ENCODE measurements around the gene RFWD3.

Gene RFWD3

DNA sequence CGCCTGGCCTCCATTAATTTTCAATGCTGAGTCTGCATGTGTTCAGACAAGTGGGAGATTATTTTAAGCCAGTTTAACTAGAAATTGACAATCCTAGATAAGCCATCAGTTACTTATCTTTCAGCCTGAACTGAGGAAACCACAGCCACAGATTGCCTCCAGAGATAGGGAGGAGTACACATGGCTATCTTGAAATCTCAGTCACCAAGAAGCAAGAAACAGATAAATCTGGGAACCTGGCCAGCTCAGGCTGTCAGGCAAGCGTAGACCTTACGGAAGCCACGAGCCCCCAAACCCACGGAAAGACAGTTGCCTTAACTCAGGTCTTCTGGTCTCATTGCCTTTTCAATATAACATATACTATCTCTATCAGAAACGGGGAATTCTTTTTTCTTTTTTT lies 57.7 kb downstream of the RFWD3 start:
- no peak overlapping the region for H3K4me3 ChIP-seq (ENCODE audit: low read depth in 1 of 2, low read length in 2 of 2)
- H3K79me2 ChIP-seq (ENCODE audit: insufficient read depth, low read length), result peaks cover 28% of the 10 kb centered on the region
- no peaks in the 10 kb centered on the region for H3K27me3 ChIP-seq (ENCODE audit: insufficient read depth, low read length, poor library complexity)
- H3K9me3 ChIP-seq (ENCODE audit: insufficient read depth, low read length, severe bottlenecking), result no peaks in the 10 kb centered on the region
- H3K9ac ChIP-seq (ENCODE audit: low read depth, low read length), result no peak overlapping the region
- H3K4me1 ChIP-seq (ENCODE audit: insufficient read depth, low read length), result peaks cover 47% of the 10 kb centered on the region
- no peaks in the 10 kb centered on the region; the same call in 1 of the 2 replicates for H3K36me3 ChIP-seq (ENCODE audit: insufficient read depth, low read length)
- H3K27ac ChIP-seq (ENCODE audit: low read length), result no peak overlapping the region
- ATAC-seq (ENCODE audit: insufficient read depth, low read depth) (peak; percentile 65), DNase-seq (peak; percentile 85)
- H2AFZ ChIP-seq (ENCODE audit: low read depth, low read length), result no peak overlapping the region
- no peak for TF ChIP-seq EZH2 (IDR thresholded peaks at IDR 0.05; ENCODE audit: borderline replicate concordance, low read depth, low read length, severe bottlenecking)
- TF ChIP-seq, protein P1, sequence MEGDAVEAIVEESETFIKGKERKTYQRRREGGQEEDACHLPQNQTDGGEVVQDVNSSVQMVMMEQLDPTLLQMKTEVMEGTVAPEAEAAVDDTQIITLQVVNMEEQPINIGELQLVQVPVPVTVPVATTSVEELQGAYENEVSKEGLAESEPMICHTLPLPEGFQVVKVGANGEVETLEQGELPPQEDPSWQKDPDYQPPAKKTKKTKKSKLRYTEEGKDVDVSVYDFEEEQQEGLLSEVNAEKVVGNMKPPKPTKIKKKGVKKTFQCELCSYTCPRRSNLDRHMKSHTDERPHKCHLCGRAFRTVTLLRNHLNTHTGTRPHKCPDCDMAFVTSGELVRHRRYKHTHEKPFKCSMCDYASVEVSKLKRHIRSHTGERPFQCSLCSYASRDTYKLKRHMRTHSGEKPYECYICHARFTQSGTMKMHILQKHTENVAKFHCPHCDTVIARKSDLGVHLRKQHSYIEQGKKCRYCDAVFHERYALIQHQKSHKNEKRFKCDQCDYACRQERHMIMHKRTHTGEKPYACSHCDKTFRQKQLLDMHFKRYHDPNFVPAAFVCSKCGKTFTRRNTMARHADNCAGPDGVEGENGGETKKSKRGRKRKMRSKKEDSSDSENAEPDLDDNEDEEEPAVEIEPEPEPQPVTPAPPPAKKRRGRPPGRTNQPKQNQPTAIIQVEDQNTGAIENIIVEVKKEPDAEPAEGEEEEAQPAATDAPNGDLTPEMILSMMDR (IDR thresholded peaks at IDR 0.05; ENCODE audit: borderline replicate concordance, extremely low read depth, low read length, poor library complexity, severe bottlenecking), result no peak
- peak overlapping the region; percentile 3; the same call in 1 of the 2 replicates for H3K4me2 ChIP-seq (ENCODE audit: insufficient read depth, low read length)
- H4K20me1 ChIP-seq (ENCODE audit: insufficient read depth, low read length), result peaks cover 4% of the 10 kb centered on the region; the same call in 1 of the 2 replicates

DNA sequence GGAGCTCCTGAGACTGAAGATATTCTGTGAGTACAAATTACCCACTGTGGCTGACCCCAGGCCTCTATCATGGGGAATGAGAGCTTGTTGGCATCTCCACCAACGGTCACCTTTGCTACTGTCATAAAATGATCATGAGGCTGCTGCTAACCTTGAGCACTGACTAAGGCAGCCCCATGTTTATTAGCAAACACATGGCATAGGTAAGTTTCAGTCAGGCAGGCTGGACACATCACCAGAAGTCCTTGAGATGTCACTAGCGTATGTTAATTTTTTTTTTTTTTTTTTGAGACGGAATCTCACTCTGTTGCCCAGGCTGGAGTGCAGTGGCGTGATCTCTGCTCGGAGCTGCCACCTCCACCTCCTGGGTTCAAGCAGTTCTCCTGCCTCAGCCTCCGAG lies 58.3 kb downstream of the RFWD3 start:
- H3K4me1 ChIP-seq (ENCODE audit: insufficient read depth, low read length), result peaks cover 47% of the 10 kb centered on the region
- peaks cover 7% of the 10 kb centered on the region; the same call in 1 of the 2 replicates for H4K20me1 ChIP-seq (ENCODE audit: insufficient read depth, low read length)
- no peaks in the 10 kb centered on the region for H3K9me3 ChIP-seq (ENCODE audit: insufficient read depth, low read length, severe bottlenecking)
- H3K36me3 ChIP-seq (ENCODE audit: insufficient read depth, low read length), result no peaks in the 10 kb centered on the region; the same call in 1 of the 2 replicates
- H3K27ac ChIP-seq (ENCODE audit: low read length), result no peak overlapping the region
- no peak for DNase-seq
- ATAC-seq (ENCODE audit: insufficient read depth, low read depth), result no peak
- H2AFZ ChIP-seq (ENCODE audit: low read depth, low read length), result no peak overlapping the region
- no peak overlapping the region for H3K4me3 ChIP-seq (ENCODE audit: low read depth in 1 of 2, low read length in 2 of 2)
- no peak overlapping the region for H3K9ac ChIP-seq (ENCODE audit: low read depth, low read length)
- peaks cover 34% of the 10 kb centered on the region for H3K79me2 ChIP-seq (ENCODE audit: insufficient read depth, low read length)
- H3K4me2 ChIP-seq (ENCODE audit: insufficient read depth, low read length), result no peak overlapping the region
- no peaks in the 10 kb centered on the region for H3K27me3 ChIP-seq (ENCODE audit: insufficient read depth, low read length, poor library complexity)
- TF ChIP-seq, protein P1 (IDR thresholded peaks at IDR 0.05; ENCODE audit: borderline replicate concordance, extremely low read depth, low read length, poor library complexity, severe bottlenecking), result no peak
- TF ChIP-seq EZH2 (IDR thresholded peaks at IDR 0.05; ENCODE audit: borderline replicate concordance, low read depth, low read length, severe bottlenecking), result no peak

- Histone ChIP-seq H3K9me3 (ENCODE audit: insufficient read depth, low read length, severe bottlenecking) (no peaks in the 10 kb centered on the region), H3K4me3 (ENCODE audit: low read depth in 1 of 2, low read length in 2 of 2) (0 out of 4 replicates have a peak overlapping the region, but pooled peaks of 1 of the 2 experiments have one; percentile 90), H3K4me1 (ENCODE audit: insufficient read depth, low read length) (peaks cover 47% of the 10 kb centered on the region), H3K36me3 (ENCODE audit: insufficient read depth, low read length) (no peaks in the 10 kb centered on the region; the same call in 1 of the 2 replicates), H3K9ac (ENCODE audit: low read depth, low read length) (no peak overlapping the region), H3K4me2 (ENCODE audit: insufficient read depth, low read length) (peak overlapping the region; percentile 77), H3K79me2 (ENCODE audit: insufficient read depth, low read length) (peaks cover 36% of the 10 kb centered on the region), H3K27me3 (ENCODE audit: insufficient read depth, low read length, poor library complexity) (no peaks in the 10 kb centered on the region), H4K20me1 (ENCODE audit: insufficient read depth, low read length) (peaks cover 7% of the 10 kb centered on the region; the same call in 1 of the 2 replicates), H3K27ac (ENCODE audit: low read length) (no peak overlapping the region), H2AFZ (ENCODE audit: low read depth, low read length) (no peak overlapping the region)
- DNase-seq (no peak), ATAC-seq (ENCODE audit: insufficient read depth, low read depth) (no peak)
- TF ChIP-seq, protein P1 (IDR thresholded peaks at IDR 0.05; ENCODE audit: borderline replicate concordance, extremely low read depth, low read length, poor library complexity, severe bottlenecking), result no peak
- TF ChIP-seq EZH2 (IDR thresholded peaks at IDR 0.05; ENCODE audit: borderline replicate concordance, low read depth, low read length, severe bottlenecking), result no peak
These were observed 58.7 kb downstream of the RFWD3 start for GRCh38 chr16:74607962-74608356.
